GM12878 (cell line): Measurements from ENCODE around the gene CDK5RAP3. TPM values are rescaled to one million over a fixed set of nuclear protein-coding genes. Genes with fewer than 3 reads are reported as not detected.

Source experiments
- ATAC-seq: fragments of 200-7000 bp; cut with Tn5 transposase; 3 replicates; pipeline ENCODE4 v1.9.1; 2020; ENCODE audit warnings: mild to moderate bottlenecking, moderate library complexity
- BruUV-seq: library from RNA; stranded (reverse); fragments of 400-500 nt; replicated peaks from 2 replicates; lab custom pipeline; 2021; lab: Mats Ljungman, UMichigan
- CTCF ChIA-PET: fragments of 300-600 bp; sonication (Branson Sonifier 250); formaldehyde crosslinking; extraction: SDS; loops from one replicate; lab custom pipeline; 2021; ENCODE audit warnings: inconsistent platforms; lab: Yijun Ruan, JAX
- POLR2A ChIA-PET: fragments of 350-600 bp; formaldehyde crosslinking; extraction: SDS; loops from one replicate; lab custom pipeline; 2021; ENCODE audit warnings: inconsistent platforms; lab: Charles Lee
- RAD21 ChIA-PET: fragments of 300-600 bp; sonication (Branson Sonifier 250); formaldehyde crosslinking; loops from one replicate; lab custom pipeline; 2023; ENCODE audit warnings: antibody characterized with exemption; ENCODE audit not compliant: unreplicated experiment; lab: Charles Lee
- SMC1A ChIA-PET: fragments of 300-600 bp; sonication (Branson Sonifier 250); formaldehyde crosslinking; loops from one replicate; lab custom pipeline; 2023; ENCODE audit not compliant: unreplicated experiment, uncharacterized antibody; lab: Charles Lee
- DNase-seq: peaks from one replicate; pipeline ENCODE4 v3.0.0-alpha.2; 2011; ENCODE audit warnings: low read depth, low spot score
- FAIRE-seq: peaks from 3 replicates; lab custom pipeline; 2011; peaks lifted over from hg19 to GRCh38; lab: Jason Lieb, UNC
- H2AFZ ChIP-seq: 2 replicates; pipeline ENCODE4 v1.6.0; 2011; ENCODE audit warnings: low read depth, low read length, control low read depth; ENCODE audit not compliant: control insufficient read depth
- H3K27ac ChIP-seq: 2 replicates; pipeline ENCODE4 v1.5.1; 2011; ENCODE audit warnings: control low read depth; ENCODE audit not compliant: control insufficient read depth, insufficient read depth
- H3K27me3 ChIP-seq, 2 experiments: replicated peaks in 1 of 2; 2 replicates each; pipeline versions ENCODE4 v1.6.0 to v1.6.1; 2011; ENCODE audit warnings: low read length in 1 of 2; ENCODE audit not compliant: control insufficient read depth in 2 of 2, insufficient read depth in 2 of 2
- H3K36me3 ChIP-seq, 2 experiments: 2 replicates each; pipeline ENCODE4 v1.5.1; 2011; ENCODE audit warnings: low read length in 1 of 2; ENCODE audit not compliant: control insufficient read depth in 2 of 2, insufficient read depth in 2 of 2
- H3K4me1 ChIP-seq: 2 replicates; pipeline ENCODE4 v1.6.1; 2011; ENCODE audit warnings: mild to moderate bottlenecking, low read length, moderate library complexity, mixed read lengths; ENCODE audit not compliant: control insufficient read depth, insufficient read depth
- H3K4me2 ChIP-seq: 2 replicates; pipeline ENCODE4 v1.6.0; 2011; ENCODE audit warnings: control low read depth; ENCODE audit not compliant: control insufficient read depth, insufficient read depth
- H3K4me3 ChIP-seq: fragments of 200-600 bp; sonication (generic); 2 replicates; pipeline ENCODE4 v1.5.1; 2016
- H3K79me2 ChIP-seq: 2 replicates; pipeline ENCODE4 v1.6.0; 2011; ENCODE audit warnings: low read length; ENCODE audit not compliant: control insufficient read depth, insufficient read depth
- H3K9ac ChIP-seq: 2 replicates; pipeline ENCODE4 v1.8.0; 2011; ENCODE audit warnings: low read length, control low read depth, mixed read lengths; ENCODE audit not compliant: control insufficient read depth, insufficient read depth
- H3K9me3 ChIP-seq: replicated peaks from 3 replicates; pipeline ENCODE4 v1.5.1; 2011; ENCODE audit warnings: mild to moderate bottlenecking, low read length; ENCODE audit not compliant: control insufficient read depth, insufficient read depth
- H4K20me1 ChIP-seq: 2 replicates; pipeline ENCODE4 v1.6.0; 2011; ENCODE audit not compliant: control insufficient read depth, insufficient read depth
- BACH1 ChIP-seq: fragments of 450-650 bp; IDR thresholded peaks from 2 replicates; pipeline ENCODE4 v1.6.1; 2017; ENCODE audit warnings: mild to moderate bottlenecking, borderline replicate concordance
- CBX5 ChIP-seq: sonication (generic); IDR thresholded peaks from 2 replicates; pipeline ENCODE4 v1.6.1; 2016; ENCODE audit warnings: low read depth, moderate library complexity, mild to moderate bottlenecking, inconsistent platforms
- HDGF ChIP-seq: fragments of 450-650 bp; IDR thresholded peaks from 2 replicates; pipeline ENCODE4 v1.6.1; 2016; ENCODE audit warnings: antibody characterized with exemption
- SMAD5 ChIP-seq: IDR thresholded peaks from 2 replicates; pipeline ENCODE4 v1.6.1; 2016; ENCODE audit warnings: antibody characterized with exemption, low read depth
- SREBF1 ChIP-seq: IDR thresholded peaks from 2 replicates; pipeline ENCODE4 v1.6.1; 2012; ENCODE audit warnings: mild to moderate bottlenecking, low read length
- ZNF384 ChIP-seq: IDR thresholded peaks from 2 replicates; pipeline ENCODE4 v1.6.1; 2012; ENCODE audit warnings: low read depth, mild to moderate bottlenecking, low read length, improper control_type of control experiment, borderline replicate concordance
- ZSCAN29 ChIP-seq: fragments of 450-650 bp; IDR thresholded peaks from 2 replicates; pipeline ENCODE4 v1.6.1; 2017; ENCODE audit warnings: mild to moderate bottlenecking, moderate library complexity
- WGBS: methylation state at CpG from one replicate; pipeline ENCODE4 v1.1.6; 2016; ENCODE audit warnings: low lambda C conversion rate; ENCODE audit not compliant: insufficient replicate concordance, insufficient coverage; ENCODE audit errors: missing lambda C conversion rate; 5-methylcytosine and 5-hydroxymethylcytosine counted together
- in situ Hi-C: fragments of 300-500 bp; cut with MboI; formaldehyde crosslinking; loops from 9 replicates; pipeline ENCODE4 v1.14.3; 2018; ENCODE audit warnings: mixed read lengths
- intact Hi-C: fragments of 100-400 bp; cut with micrococcal nuclease; formaldehyde crosslinking; loops from one replicate; pipeline ENCODE4 v1.14.2; 2022; ENCODE audit not compliant: unreplicated experiment
- polyA plus RNA-seq, 11 experiments: library from polyadenylated mRNA; depleted of rRNA in 4 of 11; unstranded in 6 of 11; stranded (reverse) in 5 of 11; fragments of >200 nt; fragmentation: Nextera tagmentation in 4 of 11; fragmentation: Illumina TruSeq in 1 of 11; extraction: Ambion mirVana in 4 of 11; extraction: Trizol in 1 of 11; gene quantifications; 1 replicate in 1 of 11; 2 replicates in 10 of 11; pipeline versions ENCODE4 v1.2.1 to v1.2.3, GENCODE V29; 2011 to 2016; ENCODE audit warnings: inconsistent platforms in 2 of 11, missing spikeins in 2 of 11, low read depth in 1 of 11
- total RNA-seq, 4 experiments: library from RNA; depleted of rRNA in 3 of 4; stranded (reverse); fragments of >200 nt in 3 of 4; fragmentation: Illumina TruSeq in 1 of 4; extraction: Trizol in 1 of 4; gene quantifications; 2 replicates each; pipeline versions ENCODE4 v1.2.1 to v1.2.3, GENCODE V29; 2013 to 2021
- TF ChIP-seq, protein P1 (sequence below): fragments of 450-650 bp; IDR thresholded peaks from 2 replicates; pipeline ENCODE4 v1.6.1; 2017; ENCODE audit warnings: mild to moderate bottlenecking, moderate library complexity

Gene CDK5RAP3
- total and polyA plus RNA-seq, 10 of the 15 experiments (the other 5 are each of a cell fraction or from before 2014, with no cell fraction given), result 69.4 to 237 (median 160) TPM

DNA sequence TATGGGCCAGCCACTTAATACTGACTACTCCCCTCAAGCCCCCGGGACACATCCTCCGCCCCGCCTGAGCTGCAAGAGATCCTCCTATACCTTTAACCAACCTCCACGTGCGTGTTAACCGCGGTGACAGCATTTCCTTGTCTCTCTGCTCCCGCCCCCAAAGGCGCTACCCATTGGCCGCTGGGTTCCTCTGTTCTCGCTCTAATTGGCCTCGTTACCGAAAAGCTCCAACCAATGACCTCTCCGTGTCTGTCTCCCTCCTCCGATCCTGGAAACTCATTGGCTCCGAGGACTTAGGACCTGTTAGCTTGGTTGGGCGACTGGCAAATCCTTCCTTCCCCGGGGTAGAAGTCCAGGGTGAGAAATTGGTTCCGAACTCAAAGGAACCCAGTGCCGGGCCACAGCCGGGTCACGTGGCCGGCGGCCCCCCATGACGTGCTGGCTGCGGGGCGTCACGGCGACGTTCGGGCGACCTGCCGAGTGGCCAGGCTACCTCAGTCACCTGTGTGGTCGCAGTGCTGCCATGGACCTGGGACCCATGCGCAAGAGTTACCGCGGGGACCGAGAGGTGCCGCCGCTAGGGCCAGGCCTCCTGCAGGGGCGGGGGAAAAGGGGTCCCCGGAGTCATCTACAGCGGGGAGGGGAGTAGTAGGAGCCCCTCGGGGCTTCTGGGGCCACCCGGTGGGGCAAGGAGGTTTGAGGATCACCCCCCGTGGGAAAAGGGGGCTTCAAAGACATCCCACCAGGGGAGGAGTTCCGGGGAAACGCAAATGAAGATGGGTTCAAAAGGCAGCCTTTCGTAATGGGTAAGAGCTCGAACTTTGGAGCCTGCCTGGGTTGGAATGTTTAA, 29.4 kb upstream of the CDK5RAP3 start, which contains the start of gene PNPO (continued):
- TF ChIP-seq, protein P1, sequence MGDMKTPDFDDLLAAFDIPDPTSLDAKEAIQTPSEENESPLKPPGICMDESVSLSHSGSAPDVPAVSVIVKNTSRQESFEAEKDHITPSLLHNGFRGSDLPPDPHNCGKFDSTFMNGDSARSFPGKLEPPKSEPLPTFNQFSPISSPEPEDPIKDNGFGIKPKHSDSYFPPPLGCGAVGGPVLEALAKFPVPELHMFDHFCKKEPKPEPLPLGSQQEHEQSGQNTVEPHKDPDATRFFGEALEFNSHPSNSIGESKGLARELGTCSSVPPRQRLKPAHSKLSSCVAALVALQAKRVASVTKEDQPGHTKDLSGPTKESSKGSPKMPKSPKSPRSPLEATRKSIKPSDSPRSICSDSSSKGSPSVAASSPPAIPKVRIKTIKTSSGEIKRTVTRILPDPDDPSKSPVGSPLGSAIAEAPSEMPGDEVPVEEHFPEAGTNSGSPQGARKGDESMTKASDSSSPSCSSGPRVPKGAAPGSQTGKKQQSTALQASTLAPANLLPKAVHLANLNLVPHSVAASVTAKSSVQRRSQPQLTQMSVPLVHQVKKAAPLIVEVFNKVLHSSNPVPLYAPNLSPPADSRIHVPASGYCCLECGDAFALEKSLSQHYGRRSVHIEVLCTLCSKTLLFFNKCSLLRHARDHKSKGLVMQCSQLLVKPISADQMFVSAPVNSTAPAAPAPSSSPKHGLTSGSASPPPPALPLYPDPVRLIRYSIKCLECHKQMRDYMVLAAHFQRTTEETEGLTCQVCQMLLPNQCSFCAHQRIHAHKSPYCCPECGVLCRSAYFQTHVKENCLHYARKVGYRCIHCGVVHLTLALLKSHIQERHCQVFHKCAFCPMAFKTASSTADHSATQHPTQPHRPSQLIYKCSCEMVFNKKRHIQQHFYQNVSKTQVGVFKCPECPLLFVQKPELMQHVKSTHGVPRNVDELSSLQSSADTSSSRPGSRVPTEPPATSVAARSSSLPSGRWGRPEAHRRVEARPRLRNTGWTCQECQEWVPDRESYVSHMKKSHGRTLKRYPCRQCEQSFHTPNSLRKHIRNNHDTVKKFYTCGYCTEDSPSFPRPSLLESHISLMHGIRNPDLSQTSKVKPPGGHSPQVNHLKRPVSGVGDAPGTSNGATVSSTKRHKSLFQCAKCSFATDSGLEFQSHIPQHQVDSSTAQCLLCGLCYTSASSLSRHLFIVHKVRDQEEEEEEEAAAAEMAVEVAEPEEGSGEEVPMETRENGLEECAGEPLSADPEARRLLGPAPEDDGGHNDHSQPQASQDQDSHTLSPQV, result no peak
- TF ChIP-seq CBX5, result no peak
- no peak for TF ChIP-seq SMAD5

DNA sequence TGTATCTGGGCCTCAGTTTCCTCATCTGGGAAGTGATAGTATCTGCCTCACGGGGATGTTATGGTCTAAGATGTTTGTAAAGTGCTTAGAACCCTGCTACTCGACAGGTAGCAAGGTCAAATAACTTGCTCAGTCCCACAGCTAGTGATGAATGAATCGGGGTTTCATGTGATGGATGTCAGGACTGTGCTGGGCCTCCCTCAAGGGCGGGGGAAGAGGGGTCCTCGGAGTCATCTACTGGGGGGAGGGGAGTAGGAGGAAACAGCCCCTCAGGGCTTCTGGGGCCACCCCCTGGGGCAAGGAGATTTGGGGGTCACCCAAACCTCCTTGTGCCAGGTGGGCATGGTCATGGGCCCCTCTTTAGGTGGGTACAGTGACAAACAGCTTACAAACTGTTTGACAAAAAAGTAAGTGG, 28.8 kb upstream of the CDK5RAP3 start:
- DNase-seq, result no peak
- no TSS peak for BruUV-seq
- peak overlapping the region; percentile 86 for H3K27ac ChIP-seq
- no peaks in the 10 kb centered on the region for H4K20me1 ChIP-seq
- H3K9me3 ChIP-seq, result no peaks in the 10 kb centered on the region
- SMC1A ChIA-PET, result interaction anchor here (0.8 to 3.7 kb wide), 9 partner anchors 28 to 107 kb away, joined by 3 to 19 read pairs (median 5); partner anchors contain the start of genes NFE2L1, SCRN2 and SP2
- H3K27me3 ChIP-seq, result no peaks in the 10 kb centered on the region
- 3% methylated on average over 5 of the region's 5 CpGs for WGBS
- TF ChIP-seq BACH1, result no peak
- TF ChIP-seq ZNF384, result no peak
- no peak for TF ChIP-seq ZSCAN29
- no peak for TF ChIP-seq HDGF
- no peak for TF ChIP-seq SREBF1
- H3K36me3 ChIP-seq, result peaks cover 0 to 7% of the 10 kb centered on the region in 2 experiments; a peak in 3 of 4 replicates
- RAD21 ChIA-PET, result interaction anchor here (0.6 to 2.2 kb wide), 12 partner anchors 8 to 477 kb away, joined by 3 to 20 read pairs (median 4); partner anchors contain the start of genes CDK5RAP3 and SCRN2
- intact Hi-C loops, result no loop called here
- ATAC-seq, result peak; percentile 5; the same call in 1 of the 3 replicates
- POLR2A ChIA-PET, result interaction anchor here (0.9 to 6.3 kb wide), 7 partner anchors 8 to 159 kb away, joined by 3 to 55 read pairs (median 4); partner anchors contain the start of genes CBX1, CDK5RAP3 and SP2
- no peak for FAIRE-seq
- peaks cover 47% of the 10 kb centered on the region for H3K4me1 ChIP-seq
- CTCF ChIA-PET, result interaction anchor here (0.5 to 18.1 kb wide), 16 partner anchors 8 to 847 kb away, joined by 3 to 463 read pairs (median 9); partner anchors contain the start of genes CDK5RAP3, PRR15L, SCRN2 and SP2
- H3K9ac ChIP-seq, result peak overlapping the region; percentile 92
- peaks cover 26% of the 10 kb centered on the region for H3K79me2 ChIP-seq
- peak overlapping the region; percentile 89 for H3K4me2 ChIP-seq
- in situ Hi-C loops, result no loop called here
- H2AFZ ChIP-seq, result peak overlapping the region; percentile 89
- H3K4me3 ChIP-seq, result peak overlapping the region; percentile 91
